ENCODE measurements around the gene PDE6A. TPM values are rescaled to one million over a fixed set of nuclear protein-coding genes. Genes with fewer than 3 reads are reported as not detected.

Gene PDE6A
- polyA plus RNA-seq, 3 donors = 0.01 TPM; not detected in 2

- no peaks in the 10 kb centered on the region for H3K4me1 ChIP-seq (ENCODE audit: control insufficient read depth in 1 of 2, insufficient read depth in 2 of 2, low read length in 2 of 2)
- H3K27me3 ChIP-seq (ENCODE audit: control insufficient read depth in 2 of 2, insufficient read depth in 2 of 2, low read length in 2 of 2) = no peaks in the 10 kb centered on the region
- 88% methylated on average over 3 of the region's 4 CpGs for WGBS (ENCODE audit: insufficient coverage)
- peaks cover 58 to 67% of the 10 kb centered on the region in 2 donors for H3K36me3 Mint-ChIP-seq
- no peaks in the 10 kb centered on the region for H3K9me3 ChIP-seq (replicated peaks in 1 of 2; ENCODE audit: control insufficient read depth in 1 of 2, insufficient read depth in 1 of 2, low read length in 2 of 2)
- H3K79me2 ChIP-seq (ENCODE audit: insufficient read depth, low read length) = no peaks in the 10 kb centered on the region
- no peak overlapping the region for H2AFZ ChIP-seq (ENCODE audit: insufficient read depth, low read depth, low read length, poor library complexity, severe bottlenecking)
- H3K4me1 Mint-ChIP-seq = peaks cover 8% of the 10 kb centered on the region
- intact Hi-C loops (cut with micrococcal nuclease) = no loop called here
- H4K20me1 ChIP-seq (ENCODE audit: insufficient read depth, low read length) = peaks cover 15% of the 10 kb centered on the region
- TF ChIP-seq, protein P1, sequence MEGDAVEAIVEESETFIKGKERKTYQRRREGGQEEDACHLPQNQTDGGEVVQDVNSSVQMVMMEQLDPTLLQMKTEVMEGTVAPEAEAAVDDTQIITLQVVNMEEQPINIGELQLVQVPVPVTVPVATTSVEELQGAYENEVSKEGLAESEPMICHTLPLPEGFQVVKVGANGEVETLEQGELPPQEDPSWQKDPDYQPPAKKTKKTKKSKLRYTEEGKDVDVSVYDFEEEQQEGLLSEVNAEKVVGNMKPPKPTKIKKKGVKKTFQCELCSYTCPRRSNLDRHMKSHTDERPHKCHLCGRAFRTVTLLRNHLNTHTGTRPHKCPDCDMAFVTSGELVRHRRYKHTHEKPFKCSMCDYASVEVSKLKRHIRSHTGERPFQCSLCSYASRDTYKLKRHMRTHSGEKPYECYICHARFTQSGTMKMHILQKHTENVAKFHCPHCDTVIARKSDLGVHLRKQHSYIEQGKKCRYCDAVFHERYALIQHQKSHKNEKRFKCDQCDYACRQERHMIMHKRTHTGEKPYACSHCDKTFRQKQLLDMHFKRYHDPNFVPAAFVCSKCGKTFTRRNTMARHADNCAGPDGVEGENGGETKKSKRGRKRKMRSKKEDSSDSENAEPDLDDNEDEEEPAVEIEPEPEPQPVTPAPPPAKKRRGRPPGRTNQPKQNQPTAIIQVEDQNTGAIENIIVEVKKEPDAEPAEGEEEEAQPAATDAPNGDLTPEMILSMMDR (IDR thresholded peaks at IDR 0.05) = peak; percentile 61
- H3K9me3 Mint-ChIP-seq = no peaks in the 10 kb centered on the region
- no peak overlapping the region for H3K4me3 ChIP-seq (replicated peaks in 1 of 3; ENCODE audit: low read depth in 2 of 3, low read length in 3 of 3)
- no peaks in the 10 kb centered on the region for H3K27me3 Mint-ChIP-seq (ENCODE audit: low read depth in 3 of 3)
- H3K4me3 Mint-ChIP-seq = no peak overlapping the region
- H3K9ac ChIP-seq (ENCODE audit: insufficient read depth, low read length, poor library complexity, severe bottlenecking) = no peak overlapping the region
- no peak overlapping the region for H3K27ac ChIP-seq (ENCODE audit: low read depth in 1 of 2, low read length in 2 of 2)
- H3K36me3 ChIP-seq (replicated peaks in 1 of 2; ENCODE audit: control insufficient read depth in 1 of 2, insufficient read depth in 2 of 2, low read length in 2 of 2) = peaks cover 37 to 63% of the 10 kb centered on the region in 2 donors
- no peak overlapping the region for H3K4me2 ChIP-seq (replicated peaks; ENCODE audit: extremely low read depth, low read length, poor library complexity, severe bottlenecking)
- no peak for DNase-seq
- H3K27ac Mint-ChIP-seq = peak overlapping the region in 1 of 7 donors; percentile 81
These were observed 91.3 kb downstream of the PDE6A start for GRCh38 chr5:149853331-149853648.

GRCh38 chr5:149852641-149853330 lies 91.8 kb downstream of the PDE6A start:
- Mint-ChIP-seq H3K4me1 (peaks cover 8% of the 10 kb centered on the region), H3K36me3 (peaks cover 61 to 72% of the 10 kb centered on the region in 2 donors), H3K27ac (no peak overlapping the region), H3K9me3 (no peaks in the 10 kb centered on the region), H3K27me3 (ENCODE audit: low read depth in 3 of 3) (no peaks in the 10 kb centered on the region), H3K4me3 (no peak overlapping the region)
- peaks cover 42 to 65% of the 10 kb centered on the region in 2 donors for H3K36me3 ChIP-seq (replicated peaks in 1 of 2; ENCODE audit: control insufficient read depth in 1 of 2, insufficient read depth in 2 of 2, low read length in 2 of 2)
- intact Hi-C loops (cut with micrococcal nuclease) = no loop called here
- 52% methylated on average over 8 of the region's 12 CpGs for WGBS (ENCODE audit: insufficient coverage)
- H4K20me1 ChIP-seq (ENCODE audit: insufficient read depth, low read length) = peaks cover 15% of the 10 kb centered on the region
- H2AFZ ChIP-seq (ENCODE audit: insufficient read depth, low read depth, low read length, poor library complexity, severe bottlenecking) = no peak overlapping the region
- H3K4me1 ChIP-seq (ENCODE audit: control insufficient read depth in 1 of 2, insufficient read depth in 2 of 2, low read length in 2 of 2) = no peaks in the 10 kb centered on the region
- peak; percentile 33 to 54 (median 38) for DNase-seq
- H3K9ac ChIP-seq (ENCODE audit: insufficient read depth, low read length, poor library complexity, severe bottlenecking) = no peak overlapping the region
- H3K27me3 ChIP-seq (ENCODE audit: control insufficient read depth in 2 of 2, insufficient read depth in 2 of 2, low read length in 2 of 2) = no peaks in the 10 kb centered on the region
- TF ChIP-seq, protein P1 (IDR thresholded peaks at IDR 0.05) = peak; percentile 83
- H3K4me3 ChIP-seq (replicated peaks in 1 of 3; ENCODE audit: low read depth in 2 of 3, low read length in 3 of 3) = no peak overlapping the region
- no peak overlapping the region for H3K4me2 ChIP-seq (replicated peaks; ENCODE audit: extremely low read depth, low read length, poor library complexity, severe bottlenecking)
- no peaks in the 10 kb centered on the region for H3K9me3 ChIP-seq (replicated peaks in 1 of 2; ENCODE audit: control insufficient read depth in 1 of 2, insufficient read depth in 1 of 2, low read length in 2 of 2)
- no peaks in the 10 kb centered on the region for H3K79me2 ChIP-seq (ENCODE audit: insufficient read depth, low read length)
- no peak overlapping the region for H3K27ac ChIP-seq (ENCODE audit: low read depth in 1 of 2, low read length in 2 of 2)

All from CD14-positive monocyte (primary cell).